GM10266 (cell line): ENCODE measurements around the gene NFE2.

Experiments used
- DNase-seq: peaks from one replicate; pipeline ENCODE4 v3.0.0; 2012; ENCODE audit errors: extremely low spot score
- TF ChIP-seq, protein P1 (sequence below): IDR thresholded peaks from 2 replicates; pipeline ENCODE4 v1.5.1; 2012; ENCODE audit warnings: mild to moderate bottlenecking, low read depth; ENCODE audit not compliant: control insufficient read depth, insufficient read depth; ENCODE audit errors: missing control alignments

The NFE2 gene

DNA sequence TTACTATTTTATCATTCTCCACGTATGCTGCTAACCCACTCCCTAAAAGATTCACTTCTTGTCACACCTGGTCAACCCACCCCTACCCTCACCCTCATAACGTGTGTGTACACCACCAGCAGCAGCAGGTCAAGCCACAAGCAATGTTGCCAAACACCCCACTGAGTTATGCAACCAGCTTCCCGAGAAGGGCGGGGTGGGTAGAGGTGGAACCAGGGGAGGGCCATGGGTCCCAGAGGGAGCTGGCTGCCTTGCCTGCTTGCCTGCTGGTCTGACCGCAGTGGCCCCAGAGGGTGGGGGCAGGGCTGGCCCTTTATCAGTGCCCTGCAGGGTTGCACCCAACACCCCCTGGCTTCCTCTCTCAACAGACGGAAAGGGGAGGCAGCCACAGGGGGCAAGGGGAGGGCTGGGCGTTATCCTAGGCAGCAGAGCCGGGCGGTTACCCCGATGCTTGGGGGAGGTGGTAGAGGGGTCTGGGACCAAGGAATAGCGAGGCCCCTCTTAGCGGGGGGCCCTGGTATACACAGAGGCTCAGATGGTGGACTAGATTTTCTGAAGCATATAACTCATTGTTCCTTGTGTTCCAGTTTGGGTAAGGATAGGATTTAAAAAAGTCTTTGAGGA lies 3.5 kb upstream of the NFE2 start:
- no peak for DNase-seq
- TF ChIP-seq, protein P1, sequence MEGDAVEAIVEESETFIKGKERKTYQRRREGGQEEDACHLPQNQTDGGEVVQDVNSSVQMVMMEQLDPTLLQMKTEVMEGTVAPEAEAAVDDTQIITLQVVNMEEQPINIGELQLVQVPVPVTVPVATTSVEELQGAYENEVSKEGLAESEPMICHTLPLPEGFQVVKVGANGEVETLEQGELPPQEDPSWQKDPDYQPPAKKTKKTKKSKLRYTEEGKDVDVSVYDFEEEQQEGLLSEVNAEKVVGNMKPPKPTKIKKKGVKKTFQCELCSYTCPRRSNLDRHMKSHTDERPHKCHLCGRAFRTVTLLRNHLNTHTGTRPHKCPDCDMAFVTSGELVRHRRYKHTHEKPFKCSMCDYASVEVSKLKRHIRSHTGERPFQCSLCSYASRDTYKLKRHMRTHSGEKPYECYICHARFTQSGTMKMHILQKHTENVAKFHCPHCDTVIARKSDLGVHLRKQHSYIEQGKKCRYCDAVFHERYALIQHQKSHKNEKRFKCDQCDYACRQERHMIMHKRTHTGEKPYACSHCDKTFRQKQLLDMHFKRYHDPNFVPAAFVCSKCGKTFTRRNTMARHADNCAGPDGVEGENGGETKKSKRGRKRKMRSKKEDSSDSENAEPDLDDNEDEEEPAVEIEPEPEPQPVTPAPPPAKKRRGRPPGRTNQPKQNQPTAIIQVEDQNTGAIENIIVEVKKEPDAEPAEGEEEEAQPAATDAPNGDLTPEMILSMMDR: no peak

DNA sequence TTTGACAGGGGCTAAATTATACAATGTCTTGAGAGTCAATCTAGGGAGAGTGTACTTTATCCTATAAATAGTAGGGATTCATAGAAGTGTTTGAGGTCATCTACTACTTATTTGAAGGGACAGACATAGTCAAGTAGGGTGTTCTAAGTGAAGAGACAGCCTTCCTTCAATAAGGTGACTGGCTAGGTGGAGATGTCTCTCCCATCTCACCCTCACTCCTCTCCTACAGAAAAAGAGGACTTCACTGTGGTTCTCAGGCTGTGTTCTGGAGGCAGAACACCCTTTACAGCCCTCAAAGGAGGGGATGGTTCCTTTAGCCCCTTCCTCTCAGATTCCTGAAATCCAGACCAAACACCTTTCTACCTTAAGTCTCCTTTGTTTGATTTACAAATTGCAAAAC lies 2.8 kb upstream of the NFE2 start:
- DNase-seq: no peak
- TF ChIP-seq, protein P1: no peak

DNA sequence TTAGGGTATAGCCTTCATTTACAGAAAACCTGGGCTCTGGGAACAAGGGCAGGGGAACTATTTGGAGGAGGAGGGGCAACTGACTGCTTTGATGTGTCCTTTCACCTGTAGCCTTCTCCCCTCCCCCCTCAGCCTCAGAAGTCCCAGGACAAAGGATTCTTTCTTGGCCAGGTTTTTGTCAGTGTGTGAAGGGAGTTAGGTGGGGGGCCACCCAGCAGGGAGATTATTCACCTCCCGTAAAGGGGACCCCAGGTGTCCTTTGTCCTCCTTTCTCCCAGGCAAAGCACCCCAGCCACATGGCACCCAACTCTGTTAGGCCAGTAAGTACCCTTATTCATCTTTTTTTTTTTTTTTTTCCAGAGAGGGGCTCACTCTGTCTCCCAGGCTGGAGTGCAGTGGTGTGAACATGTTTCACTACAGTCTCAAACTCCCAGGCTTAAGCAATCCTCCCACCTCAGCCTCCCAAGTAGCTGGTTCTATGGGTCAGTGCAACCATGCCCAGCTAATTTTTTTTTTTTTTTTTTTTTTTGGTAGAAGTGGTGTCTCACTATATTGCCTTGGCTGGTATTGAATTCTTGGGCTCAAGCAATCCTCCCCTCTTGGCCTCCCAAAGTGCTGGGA lies 723 bp upstream of the NFE2 start:
- TF ChIP-seq, protein P1: no peak
- DNase-seq: no peak

DNA sequence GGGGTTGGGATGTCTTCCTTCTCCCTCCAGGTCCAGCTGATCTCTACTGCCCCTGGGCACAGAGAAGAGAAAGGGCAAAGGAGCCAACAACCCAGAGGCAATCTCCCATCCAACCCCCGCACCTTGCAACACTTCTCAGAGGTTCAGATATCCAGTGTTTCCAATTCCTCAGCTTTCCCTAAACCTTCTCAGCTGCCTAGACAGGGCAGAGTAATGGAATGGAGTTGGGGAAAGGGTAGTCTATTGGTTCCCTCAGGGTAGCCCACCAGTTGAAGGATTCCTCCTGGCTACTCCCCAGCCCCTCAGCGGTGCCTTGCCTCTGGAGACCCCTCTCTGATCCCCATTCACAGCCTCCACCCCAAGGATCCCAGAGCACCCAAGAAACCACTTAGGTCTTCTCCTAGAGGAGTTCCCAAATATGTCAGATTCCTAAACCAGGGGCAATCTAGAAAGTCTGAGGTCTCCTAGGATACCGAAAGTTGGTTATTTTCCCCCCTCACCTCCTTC lies 537 bp downstream of the NFE2 start:
- no peak for DNase-seq
- TF ChIP-seq, protein P1: no peak

DNA sequence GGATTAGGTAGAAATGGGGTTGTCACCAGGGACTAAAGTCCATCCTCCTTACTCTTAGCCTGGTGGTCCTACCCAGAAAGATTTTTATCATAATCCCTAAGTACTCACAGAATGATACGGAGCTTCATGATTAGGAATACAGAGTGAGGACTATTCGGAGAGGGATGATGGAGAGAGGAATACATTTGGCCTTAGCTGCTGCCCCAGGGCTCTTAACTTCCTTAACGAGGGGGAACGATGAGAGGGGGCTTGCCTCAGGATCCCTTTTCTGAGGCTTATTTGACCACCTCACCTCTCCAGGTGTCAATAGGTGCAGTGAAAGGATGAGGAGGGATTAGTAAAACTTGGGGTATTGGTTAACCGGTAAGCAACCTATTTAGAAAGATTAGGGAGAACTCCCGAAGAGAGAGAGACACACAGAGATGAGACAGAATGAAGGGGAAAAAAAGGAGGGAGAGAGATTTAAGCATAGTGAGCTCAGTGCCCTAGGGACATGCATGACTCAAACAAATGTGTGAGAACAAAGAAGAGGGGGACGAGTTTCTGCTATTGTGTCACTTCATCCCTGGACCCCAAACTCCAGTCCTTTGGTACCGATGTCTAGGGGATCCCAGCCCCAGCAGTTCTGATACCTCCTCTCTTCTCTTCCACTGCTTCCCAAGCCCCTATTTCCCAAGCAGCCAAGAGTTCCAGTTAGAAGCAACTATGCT lies 1.1 kb downstream of the NFE2 start:
- no peak for DNase-seq
- TF ChIP-seq, protein P1: no peak

DNA sequence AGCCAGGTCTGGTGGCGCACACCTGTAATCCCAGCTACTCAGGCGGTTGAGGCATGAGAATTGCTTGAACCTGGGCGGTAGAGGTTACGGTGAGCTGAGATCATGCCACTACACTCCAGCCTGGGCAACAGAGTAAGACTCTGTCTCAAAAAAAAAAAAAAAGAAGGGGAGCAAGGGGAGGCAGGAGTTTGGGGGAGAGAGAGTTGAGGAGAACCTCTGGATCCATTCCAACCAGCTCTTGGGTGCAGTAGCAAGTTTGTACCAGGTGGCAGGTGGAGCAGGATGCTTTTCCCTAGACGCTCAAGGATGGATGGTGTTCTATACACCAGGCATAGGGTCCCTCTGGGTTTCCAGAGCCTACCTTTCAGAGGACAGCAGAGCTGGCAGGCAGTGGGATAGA lies 1.9 kb downstream of the NFE2 start:
- no peak for DNase-seq

More for the DNA sequence above, 1.9 kb downstream of the NFE2 start:
- TF ChIP-seq, protein P1: no peak
